HG03175 (cell line): Measurements from ENCODE around the gene STXBP1.
A peak's percentile ranks its signal among the peaks of the same experiment; 100 is the strongest.

ENCODE experiments used
- ATAC-seq: cut with Tn5 transposase; IDR thresholded peaks from one replicate; pipeline ENCODE4 v1.9.1; 2021; ENCODE audit warnings: mild to moderate bottlenecking, moderate library complexity; ENCODE audit not compliant: unreplicated experiment

Gene STXBP1

DNA sequence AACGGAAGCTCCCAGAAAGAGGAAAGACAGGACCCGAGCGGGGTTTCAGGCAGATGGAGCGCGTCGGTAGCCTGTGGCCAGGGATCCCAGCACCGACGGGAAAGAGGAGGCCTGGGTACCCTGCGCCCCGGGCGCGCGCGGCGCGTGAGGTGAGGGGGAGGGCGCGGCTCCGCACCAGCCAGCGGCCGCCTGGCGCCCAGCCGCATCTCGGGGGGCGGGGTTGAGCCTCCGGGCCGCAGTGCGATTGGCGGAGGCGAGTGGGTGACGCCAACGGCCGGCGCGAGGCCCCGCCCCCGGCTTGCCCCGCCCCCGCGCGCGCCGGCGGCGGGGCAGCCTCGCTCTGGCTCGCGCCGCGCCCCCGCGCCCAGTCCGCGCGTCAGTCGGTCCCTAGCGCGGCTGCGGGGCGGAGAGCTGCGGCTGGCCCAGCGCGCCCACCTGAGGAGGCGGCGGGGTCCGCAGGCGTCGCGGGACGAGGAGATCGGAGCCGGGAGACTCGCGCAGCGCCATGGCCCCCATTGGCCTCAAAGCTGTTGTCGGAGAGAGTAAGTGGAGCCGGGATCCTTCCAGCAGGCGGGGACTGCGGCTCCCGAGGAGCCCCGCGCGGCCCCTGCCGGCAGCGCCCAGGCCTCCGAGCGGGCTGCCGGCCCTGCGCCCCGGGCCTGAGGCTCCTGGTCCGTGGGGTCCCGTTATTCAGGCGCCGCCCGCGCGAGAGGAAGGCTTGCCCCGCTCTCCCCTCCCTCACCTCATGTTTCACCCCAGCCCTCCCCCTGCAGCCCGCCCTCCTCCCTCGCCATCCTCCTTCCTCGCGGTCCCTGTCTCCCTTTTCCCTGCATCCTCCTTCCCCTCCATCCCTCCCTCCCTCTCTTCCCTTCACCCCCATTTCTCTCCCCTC lies at the start of gene STXBP1:
STXBP1 (plus strand) TSS at position 379 of the 892 bp plus-strand sequence; CDS start at position 506, 127 bp downstream.
- ATAC-seq = peak; percentile 87

DNA sequence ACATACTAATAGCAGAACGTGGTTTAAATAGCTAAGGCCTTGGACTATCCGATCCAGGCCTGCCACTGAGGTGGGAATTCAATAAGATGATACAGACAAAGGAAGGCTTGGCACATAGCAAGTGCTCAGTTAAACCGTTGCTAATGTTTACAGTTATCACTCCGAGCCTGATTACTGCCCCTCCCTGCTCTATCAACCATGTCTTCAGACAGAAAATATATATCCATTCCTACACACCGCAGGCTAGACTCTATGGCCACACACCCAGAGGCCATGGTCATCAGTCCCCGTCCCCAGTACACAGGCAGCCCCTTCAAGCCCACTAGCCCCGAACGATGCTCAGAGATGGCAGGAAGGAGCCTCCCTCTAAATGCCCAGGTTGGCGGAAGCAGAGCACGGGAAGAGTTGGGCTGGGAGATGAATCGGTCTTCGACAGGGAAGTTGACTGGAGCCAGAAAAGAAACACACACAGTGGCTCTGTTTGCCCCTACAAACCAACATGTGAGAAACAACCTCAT lies 49.7 kb upstream of the STXBP1 start:
- ATAC-seq = no peak

DNA sequence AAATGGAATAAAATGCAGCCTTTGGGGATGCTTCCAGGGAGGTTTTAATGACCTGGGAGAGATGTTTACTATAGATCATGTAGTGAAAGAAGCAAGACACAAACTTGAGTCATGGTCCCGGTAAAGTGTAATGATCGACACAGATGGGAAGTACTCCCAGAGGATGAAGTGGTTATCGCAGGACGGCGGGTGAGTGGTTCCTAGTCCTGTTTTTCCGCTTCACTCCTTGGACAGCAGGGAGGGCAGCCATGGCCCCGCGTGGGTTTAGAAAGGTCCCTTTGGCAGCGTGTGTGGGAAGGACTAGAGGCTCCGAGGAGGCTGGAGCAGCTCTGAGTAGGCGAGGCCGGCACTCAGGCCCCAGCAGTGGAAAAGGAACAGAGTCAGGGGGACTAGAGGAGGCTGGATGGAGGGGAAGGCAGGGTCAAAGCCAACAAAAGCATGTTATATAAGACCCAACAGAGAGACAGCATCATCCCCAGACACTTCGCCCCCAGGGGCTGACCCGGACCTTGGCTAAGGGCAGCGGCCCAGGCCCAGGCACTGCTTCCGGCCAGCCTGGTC lies 49.2 kb upstream of the STXBP1 start:
- no peak for ATAC-seq

DNA sequence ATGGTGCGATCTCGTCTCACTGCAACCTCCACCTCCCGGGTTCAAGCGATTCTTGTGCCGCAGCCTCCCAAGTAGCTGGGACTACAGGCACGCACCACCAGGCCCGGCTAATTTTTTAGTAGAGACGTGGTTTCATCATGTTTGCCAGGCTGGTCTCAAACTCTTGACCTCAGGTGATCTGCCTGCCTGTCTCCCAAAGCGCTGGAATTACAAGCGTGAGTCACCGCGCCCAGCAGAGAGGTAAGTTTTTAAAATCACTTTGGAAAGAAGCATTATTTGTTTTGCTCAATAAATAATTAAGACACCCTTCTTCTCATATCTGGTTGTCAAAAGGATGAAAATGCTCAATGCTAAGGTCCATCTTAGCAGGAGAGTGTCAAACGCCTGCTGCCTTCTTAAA lies 48.5 kb upstream of the STXBP1 start:
- ATAC-seq = no peak

DNA sequence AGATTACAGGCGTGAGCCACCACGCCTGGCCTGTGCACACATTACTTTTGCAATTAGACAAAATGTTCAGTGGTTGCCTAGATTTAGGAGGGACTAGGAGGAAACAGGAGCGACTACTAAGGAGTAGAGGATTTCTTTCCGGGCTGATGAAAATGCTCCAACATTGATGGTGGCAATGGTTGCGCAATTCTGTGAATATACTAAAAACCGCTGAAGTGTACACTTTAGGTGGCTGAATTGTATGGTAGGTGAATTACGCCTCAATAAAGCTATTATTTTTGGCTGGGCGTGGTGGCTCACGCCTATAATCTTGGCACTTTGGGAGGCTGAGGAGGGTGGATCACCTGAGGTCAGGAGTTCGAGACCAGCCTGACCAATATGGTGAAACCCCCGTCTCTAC lies 46.8 kb upstream of the STXBP1 start:
- ATAC-seq = no peak

DNA sequence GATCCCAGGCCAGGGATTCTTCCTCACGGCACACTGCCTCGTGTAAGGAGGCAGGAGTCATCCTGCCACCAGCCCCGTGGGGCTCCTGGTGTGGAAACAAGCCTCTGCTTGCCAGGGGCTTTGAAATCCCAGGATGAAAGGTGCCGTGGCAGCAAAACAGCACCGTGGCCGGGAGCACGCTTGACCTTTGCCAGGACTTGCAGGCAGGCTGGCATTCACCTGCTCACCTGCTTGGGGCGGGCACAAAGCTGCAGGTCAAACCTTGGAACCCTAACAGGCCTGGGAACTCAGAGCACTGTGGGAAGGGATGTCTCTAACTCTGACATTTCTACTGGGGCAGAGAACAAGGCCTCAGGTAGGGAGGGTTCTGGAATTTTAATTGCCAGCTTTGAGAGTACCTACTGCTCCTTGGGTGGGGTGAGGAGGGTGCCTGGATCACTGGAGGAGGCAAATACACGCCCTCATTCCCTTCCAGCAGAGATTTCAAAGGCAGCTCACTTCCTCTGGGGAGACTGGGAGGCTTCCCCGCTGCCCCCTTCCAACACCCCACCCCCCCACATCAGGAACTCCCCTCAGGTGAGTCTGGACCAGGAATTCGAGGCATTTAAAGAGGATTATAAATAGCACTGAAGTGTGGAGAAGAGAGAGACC lies 45.6 kb upstream of the STXBP1 start:
- no peak for ATAC-seq

DNA sequence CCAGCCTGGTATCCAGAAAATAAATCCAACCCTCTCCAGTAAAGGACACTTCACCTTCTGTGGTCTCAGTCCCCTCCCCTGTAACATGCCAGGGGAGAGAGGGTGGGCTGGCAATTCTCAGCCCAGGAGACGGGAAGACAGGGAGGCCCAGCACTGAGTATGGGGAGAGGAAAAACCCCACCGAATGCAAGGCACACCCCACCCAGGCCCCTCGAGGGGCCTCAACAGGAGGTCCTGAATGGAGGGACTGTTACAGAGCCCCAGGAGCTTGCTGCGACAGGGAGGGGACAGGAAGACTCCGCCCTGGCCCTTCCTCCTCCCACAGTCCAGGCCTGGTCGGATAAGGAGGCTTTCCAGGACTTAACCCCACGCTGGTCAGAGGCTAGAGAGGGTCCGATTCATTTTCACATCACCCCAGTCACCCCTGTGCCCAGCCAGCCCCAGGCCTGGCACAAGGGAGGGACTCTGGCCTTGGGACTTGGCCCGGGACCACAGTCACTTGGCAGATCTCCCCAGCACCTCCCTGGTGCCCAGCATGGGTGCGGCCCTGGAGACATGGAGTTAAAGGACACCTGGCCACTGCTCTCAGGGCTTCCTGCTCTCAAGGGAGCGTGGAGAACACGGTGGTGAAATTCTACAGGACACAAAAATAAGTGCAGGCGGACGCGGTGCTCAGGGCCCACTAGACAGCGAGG lies 44.9 kb upstream of the STXBP1 start:
- no peak for ATAC-seq

DNA sequence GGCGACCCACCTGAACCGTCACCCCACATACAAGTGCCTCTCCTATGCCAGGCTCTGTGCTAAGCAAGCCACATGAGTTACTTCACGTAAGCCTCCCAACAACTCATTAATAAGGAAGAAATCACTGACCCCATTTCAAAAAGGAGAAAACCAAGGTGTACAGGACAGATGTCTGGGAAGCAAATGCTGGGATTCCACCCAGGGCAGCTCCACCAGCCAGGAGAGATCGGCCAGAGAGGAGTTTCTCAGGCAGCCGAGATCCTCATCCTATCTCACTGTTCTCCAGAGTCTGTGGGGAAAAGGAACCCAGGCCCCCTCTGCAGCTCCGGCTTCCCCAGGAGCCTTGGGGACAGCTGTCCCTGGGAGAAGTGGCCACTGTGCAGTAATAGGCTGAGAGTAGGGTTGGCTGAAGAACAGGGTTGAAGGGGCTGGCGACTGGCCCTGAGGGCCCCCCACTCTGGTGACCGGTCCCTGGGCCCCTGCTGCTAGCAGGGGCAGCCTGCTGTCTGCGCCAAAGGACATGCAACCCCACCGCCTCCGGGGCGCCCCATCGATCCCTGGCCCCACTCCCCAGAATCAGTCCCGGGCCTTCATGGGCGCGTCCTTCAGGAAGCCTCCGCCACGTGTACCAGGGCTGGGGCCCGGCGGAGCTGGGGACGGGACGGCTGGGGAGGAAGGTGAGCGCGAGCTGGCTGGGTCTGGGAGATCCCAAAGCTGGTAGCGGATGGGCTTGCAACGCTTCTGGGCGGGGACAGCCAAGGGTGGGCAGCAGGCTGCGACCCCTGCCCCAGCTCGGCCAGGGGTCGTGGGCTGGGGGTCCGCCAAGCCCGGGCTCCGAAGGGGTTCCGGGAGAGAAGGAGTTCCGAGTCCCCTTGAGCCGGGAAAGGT lies 44.1 kb upstream of the STXBP1 start:
- no peak for ATAC-seq

DNA sequence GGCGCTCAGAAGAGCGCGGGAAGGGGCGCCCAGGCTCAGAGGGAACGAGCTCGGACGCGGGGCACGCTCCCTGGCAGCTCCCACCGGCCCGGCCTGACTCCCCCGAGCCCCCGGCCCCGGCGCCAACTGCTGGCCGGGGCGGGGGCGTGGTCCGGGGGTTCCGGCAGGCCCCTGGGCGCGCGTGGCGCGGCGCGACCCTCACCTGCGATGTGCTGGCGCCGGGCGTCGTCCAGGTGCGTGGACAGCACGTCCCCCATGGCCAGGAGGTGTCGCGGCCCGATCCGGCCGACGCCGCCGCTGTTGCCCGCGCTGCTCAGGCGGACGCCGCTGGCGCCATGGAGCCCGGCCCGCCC lies 43.5 kb upstream of the STXBP1 start:
- ATAC-seq = peak; percentile 18

DNA sequence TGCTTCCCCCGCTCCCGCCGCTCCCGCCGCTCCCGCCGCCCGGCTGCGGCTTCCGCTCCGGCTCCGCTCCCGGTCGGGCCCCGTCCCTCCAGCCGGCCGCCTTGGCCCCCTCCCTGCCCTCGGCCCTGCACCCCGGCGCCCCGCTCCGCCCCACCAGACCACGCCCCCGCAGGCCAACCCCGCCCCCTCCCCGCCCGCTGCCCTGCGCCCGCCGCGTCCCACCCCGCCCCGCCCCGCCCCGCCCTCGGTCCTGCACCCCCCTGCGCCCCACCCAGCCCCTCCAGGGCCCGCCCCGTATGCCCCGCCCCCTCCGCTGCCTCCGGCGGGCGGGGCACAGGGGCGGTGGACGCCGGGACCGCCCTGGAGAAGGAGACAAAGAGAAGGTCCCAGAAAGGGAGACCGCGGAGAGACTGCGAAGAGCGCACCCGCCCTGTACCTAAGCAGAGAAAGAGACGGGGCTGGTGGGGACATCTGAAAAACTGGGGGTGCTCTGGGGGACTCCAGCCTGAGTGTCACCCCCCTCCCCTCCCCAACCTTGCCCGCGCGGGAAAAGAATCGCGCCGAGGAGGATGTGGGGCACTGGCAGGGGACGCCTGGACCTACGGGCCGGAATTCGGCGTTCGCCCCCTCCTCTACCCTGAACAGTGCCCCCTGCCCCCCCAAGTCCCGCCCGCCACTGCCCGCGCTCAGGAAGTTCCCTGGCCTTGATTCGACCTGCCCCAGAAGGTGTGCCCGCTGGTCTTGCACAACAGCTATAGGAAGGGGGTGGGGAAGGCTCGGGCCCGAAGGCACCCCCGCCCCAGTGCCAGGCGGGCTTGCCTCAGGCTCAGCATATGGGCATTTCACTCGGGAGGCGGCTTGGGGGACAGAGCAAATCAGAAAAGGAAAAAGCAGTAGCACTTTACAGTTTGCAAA lies 42.8 kb upstream of the STXBP1 start:
- ATAC-seq = peak; percentile 51

DNA sequence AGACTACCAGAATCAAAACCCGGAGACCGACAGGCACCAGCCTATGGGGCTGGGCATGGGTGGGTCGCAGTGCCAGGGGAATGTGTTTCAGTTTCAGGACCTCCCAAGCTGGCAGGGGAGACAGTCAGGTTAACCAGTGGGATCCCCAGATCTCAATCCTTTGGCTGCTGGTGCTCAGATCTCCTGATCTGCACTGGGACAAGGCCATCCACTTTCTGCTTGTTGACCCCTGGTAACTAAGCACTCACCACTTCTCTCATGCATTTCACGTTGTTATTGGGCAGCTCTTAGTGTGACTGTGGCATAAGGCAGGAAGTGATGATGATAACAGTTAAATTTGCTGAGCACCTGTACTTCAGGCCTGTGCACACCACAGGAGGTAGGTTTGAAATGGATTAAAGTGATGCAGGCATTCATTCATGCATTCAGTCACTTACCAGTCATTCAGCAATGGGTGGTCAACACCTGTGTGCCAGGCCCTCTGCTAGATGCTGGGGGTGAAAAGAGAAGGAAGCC lies 42.1 kb upstream of the STXBP1 start:
- peak; percentile 38 for ATAC-seq

DNA sequence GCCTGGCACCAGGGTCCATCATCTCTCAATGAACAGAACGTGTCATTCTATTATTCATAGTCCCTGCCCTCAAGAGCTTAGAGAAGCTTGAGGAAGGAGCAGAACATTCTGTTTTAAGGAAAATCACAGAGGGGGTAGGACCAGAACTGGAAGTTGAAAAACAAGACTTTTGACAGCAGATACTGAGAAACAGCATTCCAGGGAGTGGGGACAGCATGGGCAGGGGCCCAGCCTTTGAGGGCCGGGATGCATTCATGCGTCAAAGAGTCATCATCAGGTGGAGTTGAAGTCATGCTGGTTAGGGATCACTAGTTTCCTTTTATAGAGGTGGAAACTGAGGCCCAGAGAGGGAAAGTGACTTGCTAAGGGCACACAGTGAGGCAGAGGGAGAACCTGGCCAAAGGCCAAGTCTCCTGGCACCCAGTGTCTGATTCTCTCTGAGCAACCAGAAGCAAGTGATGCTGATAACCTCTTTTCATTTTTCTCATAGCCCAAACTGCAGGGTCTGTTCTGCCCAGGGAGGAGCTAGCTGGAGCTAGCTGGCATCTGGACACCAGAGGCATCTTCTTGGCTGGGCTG lies 41.5 kb upstream of the STXBP1 start:
- no peak for ATAC-seq

DNA sequence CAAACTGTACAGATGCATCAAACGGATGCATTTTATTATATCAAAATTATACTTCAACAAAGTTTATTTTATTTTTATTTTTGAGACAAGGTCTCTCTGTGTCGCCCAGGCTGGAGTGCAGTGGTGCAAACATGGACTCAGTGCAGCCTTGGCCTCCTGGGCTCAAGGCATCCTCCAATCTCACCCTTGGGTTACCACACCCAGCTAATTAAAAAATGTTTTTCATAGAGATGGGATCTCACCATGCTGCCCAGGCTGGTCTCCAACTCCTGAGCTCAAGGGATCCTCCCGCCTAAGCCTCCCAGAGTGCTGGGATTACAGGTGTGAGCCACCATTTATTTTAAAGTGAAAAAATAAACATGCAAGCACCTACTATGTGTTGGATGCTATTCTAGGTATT lies 40.1 kb upstream of the STXBP1 start:
- ATAC-seq = no peak

DNA sequence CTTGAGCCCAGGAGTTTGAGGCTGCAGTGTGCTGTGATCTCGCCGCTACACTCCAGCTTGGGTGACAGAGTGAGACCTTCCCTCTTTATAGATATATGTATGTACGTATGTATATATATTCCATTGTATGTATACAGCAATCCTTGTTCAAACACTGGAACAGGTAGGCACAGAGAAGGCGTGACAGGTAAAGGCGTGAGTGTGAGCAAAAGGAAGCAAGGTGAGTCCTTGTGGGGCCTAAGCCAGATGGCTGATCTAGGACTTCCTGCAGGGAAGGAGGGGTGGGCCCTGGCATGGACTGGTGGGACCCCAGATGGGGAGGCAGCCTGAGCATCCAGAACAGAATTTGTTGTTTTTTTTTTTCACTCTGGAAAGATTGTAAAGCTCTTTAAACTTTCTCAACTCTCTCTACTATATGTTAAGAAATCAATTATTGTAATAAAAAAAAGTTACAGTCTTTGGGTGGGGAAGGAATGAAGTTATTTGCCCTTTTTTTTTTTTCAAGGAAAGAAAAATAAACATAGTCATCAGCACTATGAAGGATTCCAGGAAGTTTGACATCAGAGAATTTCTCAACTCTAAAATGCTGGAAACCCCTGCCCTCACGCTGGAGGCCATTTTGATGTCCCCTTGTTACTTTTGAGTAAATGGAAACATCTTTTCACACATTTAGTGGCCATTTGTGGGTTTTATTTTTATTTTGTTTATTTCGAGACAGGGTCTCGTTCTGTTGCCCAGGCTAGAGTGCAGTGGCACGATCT lies 38.9 kb upstream of the STXBP1 start:
- no peak for ATAC-seq

DNA sequence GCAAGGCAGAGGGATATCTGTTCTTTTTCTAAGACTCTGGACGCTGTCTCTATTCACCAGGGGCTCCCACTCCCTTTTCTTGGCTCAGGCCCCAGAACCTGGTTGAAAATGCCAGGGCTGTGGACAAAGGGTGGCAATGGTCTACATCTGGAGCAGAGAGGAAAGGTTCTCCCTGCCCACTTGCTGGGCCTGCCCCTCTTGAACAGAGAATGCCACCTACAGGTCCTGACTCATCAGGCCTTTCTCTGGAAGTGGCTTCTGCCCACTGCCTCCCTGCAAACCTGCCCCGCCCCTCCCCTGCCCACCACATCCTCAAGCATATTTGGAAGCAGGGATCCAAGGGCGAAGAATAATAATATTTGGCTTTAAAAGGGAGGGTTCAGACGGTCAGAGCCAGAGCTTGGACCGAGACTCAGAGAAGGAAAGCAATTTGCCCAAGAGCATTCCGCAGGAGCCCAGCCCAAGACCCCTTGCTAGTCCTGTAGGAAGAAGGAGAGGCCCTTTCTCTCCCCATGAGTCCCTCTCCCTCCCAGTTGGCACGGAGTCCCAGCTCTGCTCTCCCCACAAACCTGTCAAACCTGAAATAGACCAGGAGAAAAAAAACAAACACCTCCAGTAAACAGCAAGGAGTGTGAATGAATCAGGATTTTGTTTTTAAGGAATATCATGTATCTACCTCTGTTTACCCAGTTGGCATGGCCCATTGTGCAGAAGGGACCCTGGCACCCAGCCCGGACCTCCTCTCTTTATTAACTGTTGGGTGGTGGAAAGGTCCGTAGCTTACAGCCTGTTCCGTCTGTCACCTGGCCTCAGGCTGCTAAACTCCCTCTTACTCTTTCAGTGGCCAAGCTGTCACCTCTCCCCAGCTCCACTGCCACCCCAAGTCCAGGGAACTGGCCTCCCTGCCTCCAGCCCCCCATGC lies 37.7 kb upstream of the STXBP1 start:
- no peak for ATAC-seq

DNA sequence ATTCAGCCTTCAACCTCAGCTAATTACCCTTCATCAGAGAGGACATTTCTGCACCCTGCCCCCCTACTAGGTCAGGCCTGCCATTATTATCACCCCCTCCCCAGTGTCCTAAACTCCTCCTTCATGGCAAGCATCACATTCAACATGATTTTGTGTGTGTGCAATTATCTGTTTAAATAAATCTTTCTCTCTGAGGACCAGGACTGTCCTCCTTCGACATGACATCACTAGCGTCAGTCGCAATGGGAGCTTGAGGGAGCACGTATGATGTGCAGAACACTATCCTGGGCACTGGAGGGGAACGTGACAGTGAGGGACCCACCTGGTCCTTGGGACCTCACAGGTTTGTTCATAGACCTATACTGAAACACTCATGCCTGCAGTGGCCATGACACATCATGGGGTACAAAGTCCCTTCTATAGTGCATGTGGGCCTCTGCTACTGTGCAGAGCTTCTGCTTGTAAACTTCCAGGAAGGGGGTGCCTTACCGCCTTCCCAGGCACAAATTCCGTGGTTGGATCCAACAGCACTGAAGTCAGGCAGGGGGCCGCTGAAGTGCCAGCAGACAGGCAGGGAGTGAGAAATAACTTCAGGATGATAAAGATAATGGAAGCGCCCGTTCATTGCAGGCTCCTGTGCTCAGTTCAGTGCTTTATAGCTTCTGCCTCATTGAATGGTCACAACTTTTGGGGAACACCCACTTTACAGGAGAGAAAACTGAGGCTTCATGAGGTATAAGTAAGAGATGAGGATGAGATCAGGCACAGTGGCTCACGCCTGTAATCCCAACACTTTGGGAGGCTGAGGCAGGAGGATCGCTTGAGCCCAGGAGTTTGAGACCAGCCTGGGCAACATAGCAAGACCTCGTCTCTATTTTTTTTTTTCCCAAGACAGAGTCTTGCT lies 36.0 kb upstream of the STXBP1 start:
- ATAC-seq = no peak
